Effector CD4-positive, alpha-beta T cell (primary cell): ENCODE measurements around the gene KRTAP5-5. TPM values are rescaled to one million over a fixed set of nuclear protein-coding genes. Genes with fewer than 3 reads are reported as not detected.
"Not testable (repeated sequence)": the region's sequence is repeated elsewhere in the genome, so short reads cannot be mapped to it uniquely, and the experiment has no call there.

ENCODE experiments used
- DNase-seq: peaks from one replicate; pipeline ENCODE4 v3.0.0-alpha.2; 2020
- total RNA-seq: gene quantifications from one replicate; lab custom pipeline; 2026; lab: John Stamatoyannopoulos, UW

Gene KRTAP5-5
- total RNA-seq: not detected

GRCh38 chr11:1629326-1630185 is at the start of gene KRTAP5-5:
Gene KRTAP5-5 (plus strand): TSS chr11:1629775. CDS start chr11:1629841, 66 bp downstream.
- no peak for DNase-seq

- no peak for DNase-seq
Observed at GRCh38 chr11:1581976-1582375, 47.6 kb upstream of the KRTAP5-5 start.

DNA sequence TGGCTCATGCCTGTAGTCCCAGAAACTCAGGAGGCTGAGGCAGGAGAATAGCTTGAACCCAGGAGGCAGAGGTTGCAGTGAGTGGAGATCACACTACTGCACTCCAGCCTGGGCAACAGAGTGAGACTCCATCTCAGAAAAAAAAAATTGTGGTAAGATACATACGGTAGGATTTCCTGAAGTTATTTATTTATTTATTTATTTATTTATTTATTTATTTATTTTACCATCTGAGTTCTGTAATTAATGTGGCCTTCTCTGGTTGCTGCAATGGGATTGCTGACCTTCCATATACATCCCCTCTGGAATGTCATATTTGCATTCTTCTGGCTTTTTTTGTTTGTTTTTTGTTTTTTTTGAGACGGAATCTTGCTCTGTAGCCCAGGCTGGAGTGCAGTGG is 46.7 kb upstream of the KRTAP5-5 start:
- DNase-seq: not testable (repeated sequence)

DNA sequence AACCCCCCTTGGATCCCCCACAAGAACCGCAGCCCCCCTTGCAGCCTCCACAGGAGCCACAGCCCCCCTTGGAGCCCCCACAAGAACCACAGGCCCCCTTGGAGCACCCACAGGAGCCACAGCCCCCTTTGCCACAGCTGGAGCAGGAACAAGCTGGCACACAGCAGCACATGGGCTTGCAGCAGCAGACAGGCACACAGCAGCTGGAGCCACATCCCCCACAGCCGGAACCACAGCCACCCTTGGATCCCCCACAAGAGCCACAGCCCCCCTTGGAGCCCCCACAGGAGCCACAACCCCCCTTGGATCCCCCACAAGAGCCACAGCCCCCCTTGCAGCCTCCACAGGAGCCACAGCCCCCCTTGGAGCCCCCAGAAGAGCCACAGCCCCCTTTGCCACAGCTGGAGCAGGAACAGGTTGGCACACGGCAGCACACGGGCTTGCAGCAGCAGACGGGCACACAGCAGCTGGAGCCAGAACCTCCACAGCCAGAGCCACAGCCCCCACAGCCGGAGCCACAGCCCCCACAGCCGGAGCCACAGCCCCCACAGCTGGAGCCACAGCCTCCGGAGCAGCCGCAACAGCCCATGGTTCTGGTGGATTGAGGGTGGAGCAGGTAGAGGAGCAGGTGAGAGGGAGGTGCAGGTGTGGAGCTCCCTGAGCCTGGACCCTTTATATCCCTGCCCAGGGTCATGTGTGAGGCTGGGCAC is 44.8 kb upstream of the KRTAP5-5 start, which contains the start of gene KRTAP5-1:
KRTAP5-1 (minus strand) TSS at position 623 of the 710 bp plus-strand sequence; CDS start at position 589, 34 bp downstream.
- DNase-seq: not testable (repeated sequence)

- no peak for DNase-seq
Observed at GRCh38 chr11:1586699-1587098, 42.9 kb upstream of the KRTAP5-5 start.

DNA sequence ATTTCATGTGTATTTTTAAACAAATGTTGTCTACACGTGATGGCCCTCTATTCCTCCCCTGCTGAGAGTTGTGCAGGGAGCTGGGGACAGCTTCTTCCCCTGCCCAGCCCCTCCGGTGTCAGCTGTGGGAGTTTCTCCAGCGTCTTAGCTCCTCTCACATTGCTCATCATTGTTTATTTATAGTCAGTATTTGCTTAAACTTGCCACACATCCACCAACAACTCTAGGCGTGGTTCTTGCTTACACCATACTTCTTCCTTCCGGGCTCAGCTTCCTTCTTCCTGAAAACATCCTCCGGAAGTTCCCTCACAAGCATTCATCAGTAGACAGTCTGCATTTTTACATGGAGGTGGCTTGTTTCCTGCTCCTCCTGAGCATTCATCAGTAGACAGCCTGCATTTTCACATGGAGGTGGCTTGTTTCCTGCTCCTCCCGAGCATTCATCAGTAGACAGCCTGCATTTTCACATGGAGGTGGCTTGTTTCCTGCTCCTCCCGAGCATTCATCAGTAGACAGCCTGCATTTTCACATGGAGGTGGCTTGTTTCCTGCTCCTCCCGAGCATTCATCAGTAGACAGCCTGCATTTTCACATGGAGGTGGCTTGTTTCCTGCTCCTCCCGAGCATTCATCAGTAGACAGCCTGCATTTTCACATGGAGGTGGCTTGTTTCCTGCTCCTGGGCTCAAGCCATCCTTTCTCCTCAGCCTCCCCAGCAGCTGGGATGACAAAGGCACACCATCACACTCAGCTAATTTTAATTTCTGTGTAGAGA is 40.2 kb upstream of the KRTAP5-5 start:
- not testable (repeated sequence) for DNase-seq

DNA sequence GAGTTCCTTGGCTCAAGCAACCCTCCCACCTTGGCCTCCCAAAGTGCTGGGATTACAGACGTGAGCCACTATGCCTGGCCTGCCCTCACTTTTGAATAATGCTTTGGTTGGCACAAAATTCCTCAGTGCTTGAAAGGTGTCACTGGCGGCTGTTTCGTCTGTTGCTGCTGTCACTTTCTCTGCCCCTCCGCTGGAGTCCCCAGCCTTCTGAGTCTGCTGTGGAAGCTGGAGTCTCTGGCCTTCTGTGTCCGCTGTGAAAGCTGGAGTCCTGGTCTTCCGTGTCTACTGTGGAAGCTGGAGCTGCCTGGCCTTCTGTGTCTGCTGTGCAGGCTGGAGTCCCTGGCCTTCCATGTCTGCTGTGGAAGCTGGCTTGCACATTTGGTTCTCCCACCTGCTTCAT is 39.6 kb upstream of the KRTAP5-5 start:
- DNase-seq: no peak

GRCh38 chr11:1592628-1593027 is 36.9 kb upstream of the KRTAP5-5 start:
- DNase-seq: no peak

DNA sequence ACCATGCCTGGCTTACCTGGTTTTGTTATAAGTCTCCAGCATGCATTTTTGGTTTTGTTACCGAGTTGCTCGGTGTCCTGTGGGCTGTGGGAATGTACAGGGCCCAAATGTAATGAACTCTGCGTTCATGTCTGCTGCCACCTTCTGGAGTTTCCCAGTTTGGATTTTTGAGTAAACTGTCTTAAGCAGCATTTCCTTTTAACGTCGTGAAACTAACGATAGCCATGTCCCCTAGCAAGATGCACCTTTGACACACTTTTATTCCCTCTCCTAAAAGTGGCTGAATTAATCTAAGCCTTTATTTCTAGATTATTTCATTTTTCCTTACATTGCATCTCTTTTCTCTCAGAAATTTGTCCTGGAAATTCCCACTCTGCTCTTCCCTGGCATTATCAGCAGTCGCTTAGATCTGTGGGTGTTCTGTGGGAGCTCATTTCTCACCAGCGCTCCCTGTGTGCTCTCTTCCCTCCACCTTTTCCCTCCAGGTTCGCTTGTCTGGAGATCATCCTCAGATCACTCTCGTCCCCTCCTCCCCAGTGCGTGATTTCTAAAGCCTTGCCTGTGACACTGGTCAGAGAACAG is 33.5 kb upstream of the KRTAP5-5 start:
- DNase-seq: not testable (repeated sequence)

- DNase-seq: not testable (repeated sequence)
Observed at GRCh38 chr11:1596576-1597121, 32.9 kb upstream of the KRTAP5-5 start.

DNA sequence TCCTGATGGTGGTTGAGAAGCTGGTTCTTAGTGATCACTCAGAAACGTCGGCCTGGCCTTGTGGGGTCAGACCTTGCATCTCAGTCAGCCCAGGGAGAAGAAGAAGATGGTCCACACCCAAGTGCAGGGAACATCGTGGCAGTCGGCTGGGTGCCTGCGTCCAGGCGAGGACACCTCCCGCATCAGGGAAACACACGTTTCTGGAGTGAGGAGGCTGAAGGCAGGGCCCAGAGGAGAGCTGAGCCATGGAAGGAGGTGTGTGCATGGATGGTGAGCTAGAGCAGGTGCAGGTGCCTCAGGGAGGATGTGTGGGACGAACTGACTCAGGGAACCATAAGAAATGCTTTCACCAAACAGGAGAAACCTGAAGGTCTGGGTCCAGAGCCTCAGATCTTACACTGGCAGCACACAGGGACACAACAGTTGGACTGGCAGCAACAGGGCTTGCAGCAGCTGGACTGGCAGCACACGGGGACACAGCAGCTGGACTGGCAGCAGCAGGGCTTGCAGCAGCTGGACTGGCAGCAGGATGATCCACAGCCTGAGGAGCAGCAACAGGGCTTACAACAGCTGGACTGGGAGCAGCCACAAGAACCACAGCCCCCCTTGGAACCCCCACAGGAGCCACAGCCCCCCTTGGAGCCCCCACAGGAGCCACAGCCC is 32.1 kb upstream of the KRTAP5-5 start:
- no peak for DNase-seq

GRCh38 chr11:1597994-1598380 is 31.6 kb upstream of the KRTAP5-5 start, which contains the start of gene KRTAP5-2:
Gene KRTAP5-2 (minus strand): TSS chr11:1598294. CDS start chr11:1598250, 44 bp downstream.
- DNase-seq: no peak

DNA sequence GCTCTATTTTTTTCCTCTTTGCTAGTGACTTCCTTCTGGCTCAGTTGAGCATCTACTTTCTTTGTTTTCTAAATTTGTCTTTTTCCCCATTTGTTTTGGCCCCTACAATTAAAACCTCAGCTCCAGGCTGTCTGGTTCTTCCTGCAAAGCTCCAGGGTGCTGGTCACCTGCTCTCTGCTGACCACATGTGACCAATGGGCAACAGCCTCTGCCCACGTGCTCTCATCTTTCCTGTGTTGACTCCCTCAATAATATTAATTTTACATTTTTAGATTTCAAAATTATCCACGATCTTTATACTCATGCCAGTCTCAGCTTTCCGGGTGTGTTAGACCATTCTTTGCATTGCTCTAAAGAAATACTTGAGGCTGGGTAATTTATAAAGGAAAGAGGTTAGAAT is 31.2 kb upstream of the KRTAP5-5 start:
- DNase-seq: not testable (repeated sequence)

DNA sequence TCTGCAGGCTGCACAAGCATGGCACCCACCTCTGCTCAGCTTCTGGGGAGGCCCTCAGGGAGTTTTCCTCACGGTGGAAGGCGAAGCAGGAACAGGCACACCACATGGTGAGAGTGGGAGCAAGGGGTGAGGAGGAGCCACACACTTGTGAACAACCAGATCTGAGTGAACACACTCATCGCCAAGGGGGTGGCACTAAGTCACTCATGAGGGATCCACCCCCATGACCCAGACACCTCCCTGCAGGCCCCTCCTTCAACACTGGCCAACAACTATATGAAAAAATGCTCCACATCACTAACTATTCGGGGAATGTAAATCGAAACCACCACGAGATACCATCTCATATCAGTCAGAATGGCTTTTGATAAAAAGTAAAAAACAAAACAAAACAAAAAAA is 30.8 kb upstream of the KRTAP5-5 start:
- DNase-seq: no peak

DNA sequence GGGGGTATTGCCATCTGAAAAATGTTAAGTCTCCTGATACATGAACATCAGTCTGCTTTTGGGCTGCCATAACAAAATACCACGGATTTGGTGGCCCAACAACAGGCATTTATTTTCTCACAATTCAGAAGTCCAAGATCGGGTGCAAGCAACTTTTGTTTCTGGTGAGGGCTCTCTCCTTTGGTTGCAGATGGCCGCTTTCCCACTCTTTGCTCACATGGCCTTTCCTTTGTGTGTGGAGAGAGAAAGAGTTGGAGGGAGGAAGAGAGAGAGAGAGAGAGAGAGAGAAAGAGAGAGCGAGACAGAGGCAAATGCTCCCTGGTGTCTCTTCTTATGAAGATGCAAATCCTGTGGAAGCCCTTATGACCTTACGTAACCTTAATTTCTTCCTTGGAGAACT is 28.9 kb upstream of the KRTAP5-5 start:
- no peak for DNase-seq

DNA sequence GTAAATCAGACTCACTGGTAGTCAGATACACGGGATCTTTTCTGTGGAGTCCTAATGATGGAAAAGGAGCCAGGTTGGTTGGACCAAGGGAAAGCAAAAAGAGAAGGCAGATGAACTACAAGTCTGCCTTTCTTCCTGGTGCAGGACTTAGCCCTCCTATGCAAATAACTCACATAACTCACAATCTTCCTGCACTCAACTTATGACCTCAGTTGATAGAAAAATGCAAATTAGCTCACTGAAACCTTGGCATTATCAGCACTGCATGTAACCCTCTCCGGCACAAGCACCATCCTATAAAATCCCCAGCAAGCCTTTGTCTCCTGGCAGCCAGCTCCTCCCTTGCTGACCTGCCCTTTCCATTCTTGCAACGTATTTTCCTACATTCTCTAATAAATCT is 27.9 kb upstream of the KRTAP5-5 start:
- not testable (repeated sequence) for DNase-seq

GRCh38 chr11:1603629-1604028 is 25.9 kb upstream of the KRTAP5-5 start:
- no peak for DNase-seq

GRCh38 chr11:1604181-1604580 is 25.4 kb upstream of the KRTAP5-5 start:
- no peak for DNase-seq

DNA sequence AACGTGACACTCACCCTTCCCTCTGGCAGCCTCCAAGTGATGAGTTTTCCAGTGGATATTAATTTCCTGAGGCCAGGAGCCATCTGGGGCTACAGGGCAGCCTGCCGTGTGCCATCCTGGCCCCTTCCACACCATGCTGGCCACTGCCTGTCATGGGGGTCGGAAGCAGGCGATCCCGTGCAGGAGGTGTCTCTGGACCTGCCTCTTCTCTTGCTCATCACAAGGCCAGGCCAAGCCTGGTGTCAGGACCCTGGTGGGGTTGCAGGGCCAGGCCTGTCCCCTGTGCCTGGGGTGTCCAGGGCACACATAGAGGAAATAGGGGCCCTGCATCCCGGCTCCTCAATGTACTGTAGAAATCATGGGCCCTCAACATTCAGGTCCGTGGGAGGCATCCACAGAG is 24.9 kb upstream of the KRTAP5-5 start:
- no peak for DNase-seq

- not testable (repeated sequence) for DNase-seq
Observed at GRCh38 chr11:1605923-1606322, 23.7 kb upstream of the KRTAP5-5 start.

DNA sequence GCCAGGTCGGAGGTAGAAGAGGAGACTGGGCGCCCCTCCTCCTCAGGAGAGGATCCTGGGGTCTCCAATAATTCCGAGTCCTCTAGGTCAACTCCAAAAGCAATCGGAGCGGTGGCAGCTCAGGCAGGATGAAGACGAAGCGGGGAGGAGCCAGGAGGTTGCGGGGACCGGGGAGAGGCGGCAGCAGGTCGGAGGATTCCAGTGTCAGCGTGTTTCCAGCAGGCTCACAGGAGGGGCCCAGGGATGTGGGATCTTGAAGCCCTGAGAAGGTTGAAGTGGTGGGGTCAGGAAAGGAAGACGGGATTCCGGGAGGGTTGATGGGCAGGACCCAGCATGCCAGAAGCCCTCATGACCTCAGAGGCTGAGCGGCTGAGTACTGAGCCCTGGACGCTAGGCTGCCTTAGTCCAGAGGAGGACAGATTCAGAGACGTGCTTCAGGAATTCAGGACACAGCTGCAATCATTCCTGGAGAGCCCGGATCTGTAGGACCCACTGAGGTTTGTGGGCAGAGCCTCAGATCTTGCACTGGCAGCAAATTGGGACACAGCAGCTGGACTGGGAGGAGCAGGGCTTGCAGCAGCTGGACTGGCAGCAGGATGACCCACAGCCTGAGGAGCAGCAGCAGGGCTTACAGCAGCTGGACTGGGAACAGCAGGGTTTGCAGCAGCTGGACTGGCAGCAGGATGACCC is 22.3 kb upstream of the KRTAP5-5 start:
- not testable (repeated sequence) for DNase-seq
